Measurements from ENCODE around the gene POLR1D.

The POLR1D gene

GRCh38 chr13:27662738-27663470, 41.2 kb downstream of the POLR1D start:
- no peaks in the 10 kb centered on the region for H3K27me3 ChIP-seq (ENCODE audit: low read depth, low read length)
- H3K27ac ChIP-seq (ENCODE audit: low read length), result no peak overlapping the region
- peaks cover 0 to 6% of the 10 kb centered on the region in 2 donors for H3K36me3 ChIP-seq (ENCODE audit: control insufficient read depth in 1 of 2, insufficient read depth in 2 of 2, low read length in 2 of 2)
- no peak overlapping the region for H3K4me3 ChIP-seq (ENCODE audit: low read depth in 1 of 2, low read length in 2 of 2)
- no peaks in the 10 kb centered on the region for H3K9me3 ChIP-seq (ENCODE audit: control insufficient read depth in 1 of 2, low read length in 2 of 2)
- H3K4me1 ChIP-seq (ENCODE audit: control insufficient read depth in 1 of 2, insufficient read depth in 2 of 2, low read length in 2 of 2), result no peaks in the 10 kb centered on the region

- H3K4me3 ChIP-seq (ENCODE audit: low read depth in 1 of 2, low read length in 2 of 2), result no peak overlapping the region
- H3K9me3 ChIP-seq (ENCODE audit: control insufficient read depth in 1 of 2, low read length in 2 of 2), result no peaks in the 10 kb centered on the region
- no peaks in the 10 kb centered on the region for H3K27me3 ChIP-seq (ENCODE audit: low read depth, low read length)
- H3K36me3 ChIP-seq (ENCODE audit: control insufficient read depth in 1 of 2, insufficient read depth in 2 of 2, low read length in 2 of 2), result peaks cover 0 to 6% of the 10 kb centered on the region in 2 donors
- H3K27ac ChIP-seq (ENCODE audit: low read length), result no peak overlapping the region
- no peaks in the 10 kb centered on the region for H3K4me1 ChIP-seq (ENCODE audit: control insufficient read depth in 1 of 2, insufficient read depth in 2 of 2, low read length in 2 of 2)
Measured at GRCh38 chr13:27663947-27664346, 42.3 kb downstream of the POLR1D start.

GRCh38 chr13:27665333-27665732, 43.6 kb downstream of the POLR1D start:
- Histone ChIP-seq H3K27me3 (ENCODE audit: low read depth, low read length) (no peaks in the 10 kb centered on the region), H3K27ac (ENCODE audit: low read length) (no peak overlapping the region), H3K4me3 (ENCODE audit: low read depth in 1 of 2, low read length in 2 of 2) (no peak overlapping the region), H3K4me1 (ENCODE audit: control insufficient read depth in 1 of 2, insufficient read depth in 2 of 2, low read length in 2 of 2) (no peaks in the 10 kb centered on the region), H3K36me3 (ENCODE audit: control insufficient read depth in 1 of 2, insufficient read depth in 2 of 2, low read length in 2 of 2) (peaks cover 0 to 6% of the 10 kb centered on the region in 2 donors), H3K9me3 (ENCODE audit: control insufficient read depth in 1 of 2, low read length in 2 of 2) (no peaks in the 10 kb centered on the region)

GRCh38 chr13:27665761-27666160, 44.1 kb downstream of the POLR1D start:
- Histone ChIP-seq H3K4me1 (ENCODE audit: control insufficient read depth in 1 of 2, insufficient read depth in 2 of 2, low read length in 2 of 2) (no peaks in the 10 kb centered on the region), H3K27ac (ENCODE audit: low read length) (no peak overlapping the region), H3K9me3 (ENCODE audit: control insufficient read depth in 1 of 2, low read length in 2 of 2) (no peaks in the 10 kb centered on the region)

DNA sequence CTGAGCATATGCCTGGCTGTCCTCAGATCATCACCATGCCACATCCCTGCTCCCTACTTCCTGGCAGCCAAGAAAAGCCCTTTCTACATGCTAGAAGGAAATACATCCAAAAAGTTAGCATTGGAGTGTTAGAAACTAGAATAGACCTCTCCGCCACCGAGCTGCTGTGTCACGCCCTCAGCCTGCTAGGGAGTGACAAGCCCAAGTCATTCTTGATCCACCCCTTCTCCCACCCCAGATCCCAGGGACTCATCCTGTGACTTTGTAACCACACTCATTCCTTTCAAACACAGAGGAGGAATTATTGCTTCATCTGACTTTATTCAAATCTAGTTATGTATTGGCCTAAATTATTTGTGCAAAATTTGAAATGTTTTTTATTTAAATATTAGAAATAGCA, 45.3 kb downstream of the POLR1D start:
- no peak overlapping the region for H3K27ac ChIP-seq (ENCODE audit: low read length)
- peaks cover 0 to 6% of the 10 kb centered on the region in 2 donors for H3K36me3 ChIP-seq (ENCODE audit: control insufficient read depth in 1 of 2, insufficient read depth in 2 of 2, low read length in 2 of 2)
- H3K4me3 ChIP-seq (ENCODE audit: low read depth in 1 of 2, low read length in 2 of 2), result no peak overlapping the region
- no peaks in the 10 kb centered on the region for H3K27me3 ChIP-seq (ENCODE audit: low read depth, low read length)
- no peaks in the 10 kb centered on the region for H3K9me3 ChIP-seq (ENCODE audit: control insufficient read depth in 1 of 2, low read length in 2 of 2)
- H3K4me1 ChIP-seq (ENCODE audit: control insufficient read depth in 1 of 2, insufficient read depth in 2 of 2, low read length in 2 of 2), result no peaks in the 10 kb centered on the region

More at GRCh38 chr13:27665761-27666160, 44.1 kb downstream of the POLR1D start:
- Histone ChIP-seq H3K36me3 (ENCODE audit: control insufficient read depth in 1 of 2, insufficient read depth in 2 of 2, low read length in 2 of 2) (peaks cover 0 to 6% of the 10 kb centered on the region in 2 donors), H3K27me3 (ENCODE audit: low read depth, low read length) (no peaks in the 10 kb centered on the region), H3K4me3 (ENCODE audit: low read depth in 1 of 2, low read length in 2 of 2) (no peak overlapping the region)

- Histone ChIP-seq H3K36me3 (ENCODE audit: control insufficient read depth in 1 of 2, insufficient read depth in 2 of 2, low read length in 2 of 2) (peaks cover 0 to 6% of the 10 kb centered on the region in 2 donors), H3K4me1 (ENCODE audit: control insufficient read depth in 1 of 2, insufficient read depth in 2 of 2, low read length in 2 of 2) (no peaks in the 10 kb centered on the region), H3K9me3 (ENCODE audit: control insufficient read depth in 1 of 2, low read length in 2 of 2) (no peaks in the 10 kb centered on the region), H3K4me3 (ENCODE audit: low read depth in 1 of 2, low read length in 2 of 2) (no peak overlapping the region), H3K27ac (ENCODE audit: low read length) (no peak overlapping the region), H3K27me3 (ENCODE audit: low read depth, low read length) (no peaks in the 10 kb centered on the region)
Measured at GRCh38 chr13:27667946-27668345, 46.3 kb downstream of the POLR1D start.

- Histone ChIP-seq H3K27me3 (ENCODE audit: low read depth, low read length) (no peaks in the 10 kb centered on the region), H3K4me1 (ENCODE audit: control insufficient read depth in 1 of 2, insufficient read depth in 2 of 2, low read length in 2 of 2) (no peaks in the 10 kb centered on the region), H3K27ac (ENCODE audit: low read length) (no peak overlapping the region), H3K4me3 (ENCODE audit: low read depth in 1 of 2, low read length in 2 of 2) (no peak overlapping the region), H3K9me3 (ENCODE audit: control insufficient read depth in 1 of 2, low read length in 2 of 2) (no peaks in the 10 kb centered on the region), H3K36me3 (ENCODE audit: control insufficient read depth in 1 of 2, insufficient read depth in 2 of 2, low read length in 2 of 2) (peaks cover 0 to 4% of the 10 kb centered on the region in 2 donors)
Measured at GRCh38 chr13:27670861-27671260, 49.2 kb downstream of the POLR1D start.

GRCh38 chr13:27672025-27672424, 50.3 kb downstream of the POLR1D start:
- Histone ChIP-seq H3K36me3 (ENCODE audit: control insufficient read depth in 1 of 2, insufficient read depth in 2 of 2, low read length in 2 of 2) (no peaks in the 10 kb centered on the region), H3K27me3 (ENCODE audit: low read depth, low read length) (no peaks in the 10 kb centered on the region), H3K27ac (ENCODE audit: low read length) (no peak overlapping the region), H3K4me1 (ENCODE audit: control insufficient read depth in 1 of 2, insufficient read depth in 2 of 2, low read length in 2 of 2) (no peaks in the 10 kb centered on the region), H3K9me3 (ENCODE audit: control insufficient read depth in 1 of 2, low read length in 2 of 2) (no peaks in the 10 kb centered on the region), H3K4me3 (ENCODE audit: low read depth in 1 of 2, low read length in 2 of 2) (no peak overlapping the region)
